NCI-H1092 treated with DMSO at 0.1 percent for 48 hours (cell line): ENCODE data around the gene CRHBP.
"Not testable (repeated sequence)": the region's sequence is repeated elsewhere in the genome, so short reads cannot be mapped to it uniquely, and the experiment has no call there.

Experiments
- DNase-seq: peaks from one replicate; lab custom pipeline; 2025; lab: John Stamatoyannopoulos, UW

The CRHBP gene

GRCh38 chr5:76952795-76953536, at the start of gene CRHBP:
Gene CRHBP (plus strand): TSS chr5:76953045. CDS start chr5:76953135, 90 bp downstream.
- no peak for DNase-seq

- DNase-seq: no peak
These were observed 44.7 kb upstream of the CRHBP start for GRCh38 chr5:76908166-76908565.

GRCh38 chr5:76910344-76910933, 42.4 kb upstream of the CRHBP start:
- DNase-seq: not testable (repeated sequence)

GRCh38 chr5:76914671-76915070, 38.2 kb upstream of the CRHBP start:
- not testable (repeated sequence) for DNase-seq

GRCh38 chr5:76918539-76918938, 34.3 kb upstream of the CRHBP start:
- DNase-seq: no peak

- DNase-seq: no peak
These were observed 32.4 kb upstream of the CRHBP start for GRCh38 chr5:76920491-76920890.

GRCh38 chr5:76926329-76927105, 26.3 kb upstream of the CRHBP start:
- no peak for DNase-seq

GRCh38 chr5:76927961-76928360, 24.9 kb upstream of the CRHBP start:
- DNase-seq: no peak

- DNase-seq: no peak
These were observed 22.8 kb upstream of the CRHBP start for GRCh38 chr5:76930083-76930482.

- DNase-seq: no peak
These were observed 14.7 kb upstream of the CRHBP start for GRCh38 chr5:76938177-76938576.

GRCh38 chr5:76941000-76941399, 11.8 kb upstream of the CRHBP start:
- no peak for DNase-seq

GRCh38 chr5:76941442-76941841, 11.4 kb upstream of the CRHBP start:
- DNase-seq: no peak

- DNase-seq: no peak
These were observed 10.3 kb upstream of the CRHBP start for GRCh38 chr5:76942581-76942980.

GRCh38 chr5:76943006-76943405, 9.8 kb upstream of the CRHBP start:
- no peak for DNase-seq

GRCh38 chr5:76944638-76945037, 8.2 kb upstream of the CRHBP start:
- DNase-seq: no peak

- DNase-seq: not testable (repeated sequence)
These were observed 7.6 kb upstream of the CRHBP start for GRCh38 chr5:76945238-76945637.

GRCh38 chr5:76946090-76946489, 6.8 kb upstream of the CRHBP start:
- DNase-seq: no peak

- DNase-seq: no peak
These were observed 5.8 kb upstream of the CRHBP start for GRCh38 chr5:76947082-76947503.

- no peak for DNase-seq
These were observed 922 bp downstream of the CRHBP start for GRCh38 chr5:76953551-76954382.

- no peak for DNase-seq
These were observed 1.5 kb downstream of the CRHBP start for GRCh38 chr5:76954383-76954763.

GRCh38 chr5:76956033-76956432, 3.2 kb downstream of the CRHBP start:
- no peak for DNase-seq
